Stimulated activated CD4-positive, alpha-beta T cell treated with anti-CD3 and anti-CD28 coated beads, Interleukin-12 subunit alpha, Interleukin-12 subunit beta, amount 100 ng/mL, for 24 hours (primary cell): ENCODE data around the gene S100A6.

Source experiments
- DNase-seq, 2 experiments: peaks; one replicate each; pipeline ENCODE4 v3.0.0-alpha.2; 2020; ENCODE audit warnings: low read depth in 2 of 2

The S100A6 gene

GRCh38 chr1:153545067-153546055, 9.6 kb upstream of the S100A6 start, which contains the start of gene S100A4:
S100A4 (minus strand) TSS chr1:153545806; CDS start chr1:153544794, 1,012 bp downstream.
- peak; percentile 89 to 95 for DNase-seq

- no peak for DNase-seq
These were observed 8.8 kb upstream of the S100A6 start for GRCh38 chr1:153544453-153545066.

- DNase-seq, result no peak
These were observed 7.9 kb upstream of the S100A6 start for GRCh38 chr1:153543736-153544135.

GRCh38 chr1:153542956-153543711, 7.3 kb upstream of the S100A6 start:
- no peak for DNase-seq

GRCh38 chr1:153541641-153542590, 6.1 kb upstream of the S100A6 start:
- no peak for DNase-seq

- no peak for DNase-seq
These were observed 4.9 kb upstream of the S100A6 start, which contains the start of gene S100A5 for GRCh38 chr1:153540394-153541361. S100A5 (minus strand) TSS chr1:153540934; CDS start chr1:153540191, 743 bp downstream.

GRCh38 chr1:153539395-153540093, 3.8 kb upstream of the S100A6 start:
- no peak for DNase-seq

GRCh38 chr1:153538315-153538821, 2.6 kb upstream of the S100A6 start:
- no peak for DNase-seq

- no peak for DNase-seq
These were observed 1.6 kb upstream of the S100A6 start for GRCh38 chr1:153537376-153537730.

GRCh38 chr1:153536671-153537375, 1.0 kb upstream of the S100A6 start:
- DNase-seq, result no peak

GRCh38 chr1:153536012-153536670, 350 bp upstream of the S100A6 start:
- DNase-seq, result peak; percentile 69 to 72

- DNase-seq, result no peak
These were observed 908 bp downstream of the S100A6 start for GRCh38 chr1:153534925-153535241.

- no peak for DNase-seq
These were observed 1.4 kb downstream of the S100A6 start for GRCh38 chr1:153534226-153534924.

GRCh38 chr1:153533689-153534201, 2.0 kb downstream of the S100A6 start:
- DNase-seq, result no peak

GRCh38 chr1:153532769-153533599, 2.8 kb downstream of the S100A6 start:
- peak; percentile 59 to 77 for DNase-seq

- no peak for DNase-seq
These were observed 3.6 kb downstream of the S100A6 start for GRCh38 chr1:153532181-153532580.
